ENCODE data around the gene NCKAP5. TPM values are rescaled to one million over a fixed set of nuclear protein-coding genes. Genes with fewer than 3 reads are reported as not detected.
A peak's percentile ranks its signal among the peaks of the same experiment; 100 is the strongest.

NCKAP5 gene
- total RNA-seq, 1 donor from 2014 or later = 0.87 TPM

DNA sequence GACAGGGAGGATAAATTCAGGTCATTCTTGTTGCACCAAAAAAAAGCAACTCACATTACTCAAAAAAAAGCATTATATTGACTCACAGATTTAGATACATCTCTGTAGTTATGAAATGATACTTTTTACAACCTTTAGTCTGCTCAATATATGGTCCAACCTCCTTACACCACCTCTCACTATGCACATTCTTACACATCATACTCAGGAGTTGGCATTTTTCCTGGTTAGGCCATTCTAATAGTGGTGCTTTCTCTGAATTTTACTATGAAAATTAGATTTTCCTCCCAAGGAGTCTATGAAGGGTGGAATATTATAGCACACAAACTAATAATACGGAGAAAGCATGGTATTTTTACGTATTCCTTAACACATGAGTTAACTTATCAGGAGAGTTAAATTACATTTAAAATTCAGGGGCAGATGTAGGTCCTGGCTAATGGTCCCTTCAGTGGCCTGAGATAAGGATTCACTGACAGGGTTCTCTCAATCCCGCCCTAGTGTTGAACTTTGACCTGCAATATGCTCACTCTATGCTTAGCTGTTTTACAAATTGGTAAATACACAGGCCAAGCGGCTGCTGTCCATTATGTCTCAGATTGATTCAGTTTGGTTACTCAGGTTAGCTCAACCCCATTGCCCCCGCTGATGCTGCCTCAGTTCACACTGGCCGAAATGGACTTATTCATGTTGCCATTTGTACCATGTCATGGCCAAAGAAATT lies 153.6 kb downstream of the NCKAP5 start:
- peaks cover 2% of the 10 kb centered on the region for H3K27me3 Mint-ChIP-seq (ENCODE audit: low read depth)
- H3K4me1 Mint-ChIP-seq (ENCODE audit: low read depth) = peaks cover 8% of the 10 kb centered on the region
- H3K36me3 Mint-ChIP-seq (ENCODE audit: low read depth) = no peaks in the 10 kb centered on the region
- DNase-seq (ENCODE audit: low spot score) = no peak
- H3K9me3 Mint-ChIP-seq (ENCODE audit: low read depth) = no peaks in the 10 kb centered on the region
- no peak overlapping the region for H3K27ac Mint-ChIP-seq (ENCODE audit: unreplicated experiment)
- TF ChIP-seq, protein P1, sequence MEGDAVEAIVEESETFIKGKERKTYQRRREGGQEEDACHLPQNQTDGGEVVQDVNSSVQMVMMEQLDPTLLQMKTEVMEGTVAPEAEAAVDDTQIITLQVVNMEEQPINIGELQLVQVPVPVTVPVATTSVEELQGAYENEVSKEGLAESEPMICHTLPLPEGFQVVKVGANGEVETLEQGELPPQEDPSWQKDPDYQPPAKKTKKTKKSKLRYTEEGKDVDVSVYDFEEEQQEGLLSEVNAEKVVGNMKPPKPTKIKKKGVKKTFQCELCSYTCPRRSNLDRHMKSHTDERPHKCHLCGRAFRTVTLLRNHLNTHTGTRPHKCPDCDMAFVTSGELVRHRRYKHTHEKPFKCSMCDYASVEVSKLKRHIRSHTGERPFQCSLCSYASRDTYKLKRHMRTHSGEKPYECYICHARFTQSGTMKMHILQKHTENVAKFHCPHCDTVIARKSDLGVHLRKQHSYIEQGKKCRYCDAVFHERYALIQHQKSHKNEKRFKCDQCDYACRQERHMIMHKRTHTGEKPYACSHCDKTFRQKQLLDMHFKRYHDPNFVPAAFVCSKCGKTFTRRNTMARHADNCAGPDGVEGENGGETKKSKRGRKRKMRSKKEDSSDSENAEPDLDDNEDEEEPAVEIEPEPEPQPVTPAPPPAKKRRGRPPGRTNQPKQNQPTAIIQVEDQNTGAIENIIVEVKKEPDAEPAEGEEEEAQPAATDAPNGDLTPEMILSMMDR (IDR thresholded peaks at IDR 0.05) = no peak
- no peak overlapping the region for H3K4me3 Mint-ChIP-seq (ENCODE audit: unreplicated experiment)

GRCh38 chr2:133413863-133414262 lies 154.4 kb downstream of the NCKAP5 start:
- Mint-ChIP-seq H3K4me3 (ENCODE audit: unreplicated experiment) (no peak overlapping the region), H3K9me3 (ENCODE audit: low read depth) (no peaks in the 10 kb centered on the region), H3K4me1 (ENCODE audit: low read depth) (peaks cover 8% of the 10 kb centered on the region), H3K36me3 (ENCODE audit: low read depth) (no peaks in the 10 kb centered on the region), H3K27me3 (ENCODE audit: low read depth) (no peaks in the 10 kb centered on the region), H3K27ac (ENCODE audit: unreplicated experiment) (no peak overlapping the region)
- TF ChIP-seq, protein P1 (IDR thresholded peaks at IDR 0.05) = no peak
- no peak for DNase-seq (ENCODE audit: low spot score)

DNA sequence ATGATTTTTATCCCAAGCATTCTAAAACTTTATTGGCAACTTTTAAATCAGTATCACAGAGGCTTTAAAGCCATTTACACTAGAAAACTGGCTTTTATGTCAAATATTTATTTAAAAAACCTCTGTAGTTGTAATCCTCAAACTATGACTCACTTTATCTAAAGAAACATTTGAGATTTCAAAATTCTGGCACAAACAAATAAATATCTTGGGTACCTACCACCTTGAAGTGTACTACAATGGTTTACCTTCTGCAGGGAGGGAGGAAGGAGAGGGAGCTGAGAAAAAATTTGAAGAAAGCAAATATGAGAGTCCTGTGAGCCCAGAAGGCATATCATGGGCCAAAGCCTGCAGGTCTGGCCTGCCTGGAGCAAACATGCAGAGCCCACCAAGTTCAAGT lies 155.6 kb downstream of the NCKAP5 start:
- no peaks in the 10 kb centered on the region for H3K27me3 Mint-ChIP-seq (ENCODE audit: low read depth)
- H3K9me3 Mint-ChIP-seq (ENCODE audit: low read depth) = no peaks in the 10 kb centered on the region
- no peak for DNase-seq (ENCODE audit: low spot score)
- no peak overlapping the region for H3K27ac Mint-ChIP-seq (ENCODE audit: unreplicated experiment)
- H3K36me3 Mint-ChIP-seq (ENCODE audit: low read depth) = no peaks in the 10 kb centered on the region
- H3K4me1 Mint-ChIP-seq (ENCODE audit: low read depth) = peaks cover 2% of the 10 kb centered on the region
- TF ChIP-seq, protein P1 (IDR thresholded peaks at IDR 0.05) = no peak
- no peak overlapping the region for H3K4me3 Mint-ChIP-seq (ENCODE audit: unreplicated experiment)

DNA sequence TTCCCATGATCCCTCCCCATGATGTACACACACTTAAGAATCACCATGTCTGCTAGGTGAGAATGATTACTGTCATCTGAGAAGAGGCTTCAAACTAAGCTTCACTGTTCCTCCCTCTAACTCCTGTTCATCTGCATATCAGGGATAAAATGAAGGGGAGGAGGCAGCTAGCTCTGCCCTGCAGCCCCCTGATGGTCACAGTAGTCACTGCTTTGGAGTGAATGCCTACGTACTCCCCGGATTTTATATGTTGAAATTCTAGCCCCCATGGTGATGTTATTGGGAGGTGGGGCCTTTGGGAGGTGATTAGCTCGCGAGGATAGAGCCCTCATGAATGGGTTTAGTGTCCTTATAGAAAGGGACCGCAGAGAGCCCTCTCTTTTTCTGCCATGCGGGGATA lies 156.4 kb downstream of the NCKAP5 start:
- Mint-ChIP-seq H3K4me1 (ENCODE audit: low read depth) (no peaks in the 10 kb centered on the region), H3K4me3 (ENCODE audit: unreplicated experiment) (no peak overlapping the region), H3K9me3 (ENCODE audit: low read depth) (no peaks in the 10 kb centered on the region), H3K27me3 (ENCODE audit: low read depth) (no peaks in the 10 kb centered on the region), H3K27ac (ENCODE audit: unreplicated experiment) (no peak overlapping the region), H3K36me3 (ENCODE audit: low read depth) (no peaks in the 10 kb centered on the region)
- no peak for DNase-seq (ENCODE audit: low spot score)
- TF ChIP-seq, protein P1 (IDR thresholded peaks at IDR 0.05) = peak; percentile 11

GRCh38 chr2:133411101-133411500 lies 157.2 kb downstream of the NCKAP5 start:
- TF ChIP-seq, protein P1 (IDR thresholded peaks at IDR 0.05) = no peak
- Mint-ChIP-seq H3K4me1 (ENCODE audit: low read depth) (no peaks in the 10 kb centered on the region), H3K27ac (ENCODE audit: unreplicated experiment) (no peak overlapping the region), H3K4me3 (ENCODE audit: unreplicated experiment) (no peak overlapping the region), H3K36me3 (ENCODE audit: low read depth) (no peaks in the 10 kb centered on the region), H3K27me3 (ENCODE audit: low read depth) (no peaks in the 10 kb centered on the region), H3K9me3 (ENCODE audit: low read depth) (no peaks in the 10 kb centered on the region)
- no peak for DNase-seq (ENCODE audit: low spot score)

All from chondrocyte (in vitro differentiated cells).